SIG-M5 treated with dmso at 0.1 percent for 504 hours (cell line): ENCODE data around the gene PPP1CB.
A peak's percentile ranks its signal among the peaks of the same experiment; 100 is the strongest.
"Not testable (repeated sequence)": the region's sequence is repeated elsewhere in the genome, so short reads cannot be mapped to it uniquely, and the experiment has no call there.

ENCODE experiments used
- DNase-seq: peaks from one replicate; lab custom pipeline; 2025; ENCODE audit not compliant: unreplicated experiment; lab: John Stamatoyannopoulos, UW

PPP1CB gene

DNA sequence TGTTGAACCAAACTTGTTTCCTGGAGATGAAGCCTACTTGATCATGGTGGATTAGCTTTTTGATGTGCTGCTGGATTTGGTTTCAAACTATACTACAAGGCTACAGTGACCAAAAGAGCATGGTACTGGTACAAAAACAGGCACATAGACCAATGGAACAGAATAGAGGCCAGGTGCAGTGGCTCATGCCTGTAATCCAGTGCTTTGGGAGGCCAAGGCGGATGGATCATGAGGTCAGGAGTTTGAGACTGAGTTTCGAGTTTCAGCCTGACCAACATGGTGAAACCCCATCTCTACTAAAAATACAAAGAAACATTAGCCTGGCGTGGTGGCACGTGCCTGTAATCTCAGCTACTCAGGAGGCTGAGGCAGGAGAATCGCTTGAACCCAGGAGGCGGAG lies 9.0 kb upstream of the PPP1CB start:
- DNase-seq: not testable (repeated sequence)

GRCh38 chr2:28745225-28745624 lies 6.4 kb upstream of the PPP1CB start:
- DNase-seq: no peak

GRCh38 chr2:28745876-28746275 lies 5.8 kb upstream of the PPP1CB start:
- DNase-seq: no peak

DNA sequence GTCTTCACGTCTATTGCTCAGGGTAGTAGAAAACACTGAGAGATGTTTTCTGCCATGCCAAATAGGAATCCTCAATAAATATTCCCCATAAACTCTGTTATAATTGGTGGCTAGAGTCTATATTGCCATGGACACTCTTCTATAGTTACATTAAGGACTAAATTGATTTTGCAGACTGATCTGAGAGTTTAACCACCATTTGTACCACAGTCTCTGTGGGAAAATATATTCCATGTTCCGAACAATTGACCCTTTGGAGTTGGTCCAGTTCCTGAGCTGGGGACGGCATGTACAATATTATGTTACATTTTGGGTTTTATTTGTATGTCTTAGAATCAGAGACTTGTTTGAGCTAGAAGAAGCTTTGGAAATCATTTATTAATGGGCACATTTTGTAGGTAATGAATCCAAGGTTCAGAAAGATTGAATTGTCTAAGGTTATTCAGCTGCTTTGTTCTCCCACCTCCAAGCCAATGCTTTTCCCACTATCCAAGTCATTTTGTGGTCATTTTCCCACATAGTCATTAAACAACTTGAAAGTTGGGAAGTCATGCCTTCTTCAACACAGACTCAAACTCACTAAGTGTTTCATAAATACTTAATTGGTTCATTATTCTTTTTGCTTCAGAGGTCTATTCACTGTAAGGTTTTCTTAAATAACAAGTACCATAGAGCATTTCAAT lies 5.1 kb upstream of the PPP1CB start:
- no peak for DNase-seq

- DNase-seq: no peak
Observed at GRCh38 chr2:28747714-28748113, 3.9 kb upstream of the PPP1CB start.

- no peak for DNase-seq
Observed at GRCh38 chr2:28748176-28748575, 3.5 kb upstream of the PPP1CB start.

DNA sequence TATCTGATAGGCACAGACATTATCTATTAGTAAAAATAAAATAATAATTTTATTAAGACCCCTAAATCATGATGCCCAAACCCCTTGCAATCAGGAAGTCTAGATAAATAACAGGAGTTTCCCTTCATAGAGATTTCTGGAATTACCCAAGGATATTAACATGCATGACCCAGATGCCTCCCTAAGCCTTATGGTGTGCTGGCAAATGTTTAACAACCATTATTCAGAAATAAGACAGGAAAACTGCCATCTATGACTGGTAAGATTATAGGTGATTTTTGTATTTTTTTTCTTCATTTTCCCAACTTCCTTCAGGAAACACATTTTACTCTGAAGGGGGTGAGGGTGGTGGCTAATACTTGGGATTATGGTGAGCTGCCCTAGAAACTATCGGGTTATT lies 2.7 kb upstream of the PPP1CB start:
- DNase-seq: no peak

DNA sequence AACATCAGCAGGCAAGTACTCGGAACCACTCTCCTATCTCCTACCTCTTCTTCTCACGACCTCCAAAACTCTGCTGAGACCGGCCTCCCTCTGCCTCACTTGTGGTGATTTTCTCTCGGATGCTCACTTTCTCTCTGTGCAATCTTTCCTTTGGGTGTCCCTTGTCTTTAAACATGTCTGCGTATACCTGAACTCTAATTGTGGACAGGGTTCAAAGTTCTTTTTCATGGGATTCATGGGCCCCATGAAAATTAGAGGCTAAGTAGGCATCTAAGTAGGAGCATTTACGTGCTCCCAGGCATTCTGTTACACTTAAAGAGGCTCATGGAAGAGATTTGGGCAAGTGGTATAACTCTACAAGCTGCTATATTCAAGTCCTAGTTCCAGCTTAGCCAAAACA lies 2.1 kb upstream of the PPP1CB start:
- no peak for DNase-seq

- DNase-seq: peak; percentile 24
Observed at GRCh38 chr2:28750316-28751251, 1.0 kb upstream of the PPP1CB start.

DNA sequence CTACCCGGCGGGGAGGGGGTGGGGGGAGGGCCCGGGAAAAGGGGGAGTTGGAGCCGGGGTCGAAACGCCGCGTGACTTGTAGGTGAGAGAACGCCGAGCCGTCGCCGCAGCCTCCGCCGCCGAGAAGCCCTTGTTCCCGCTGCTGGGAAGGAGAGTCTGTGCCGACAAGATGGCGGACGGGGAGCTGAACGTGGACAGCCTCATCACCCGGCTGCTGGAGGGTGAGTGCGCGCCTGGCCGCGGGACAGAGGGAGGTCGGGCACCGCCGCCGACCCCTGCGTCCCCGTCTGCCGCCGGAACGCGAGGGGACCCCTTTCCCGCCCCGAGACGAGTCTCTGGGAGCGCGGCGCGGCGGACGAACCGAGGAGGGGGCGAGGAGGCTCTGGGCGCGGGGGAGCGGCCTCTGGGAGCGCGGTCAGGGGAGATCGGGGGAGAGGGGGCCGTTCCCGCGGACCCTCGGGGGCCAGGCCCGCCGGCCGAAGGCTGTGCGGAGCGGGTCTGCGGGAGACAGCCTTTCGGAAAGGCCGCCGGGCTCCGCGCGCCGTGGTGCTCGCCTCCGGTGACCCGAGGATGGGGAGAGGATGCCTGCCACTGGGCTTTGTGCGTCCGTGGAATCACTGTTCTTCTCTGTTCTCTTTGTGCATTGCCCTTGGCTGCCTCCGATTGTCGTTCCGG lies 463 bp downstream of the PPP1CB start:
- DNase-seq: no peak

GRCh38 chr2:28752631-28753376 lies 1.2 kb downstream of the PPP1CB start:
- no peak for DNase-seq

- peak; percentile 32 for DNase-seq
Observed at GRCh38 chr2:28754321-28754720, 2.7 kb downstream of the PPP1CB start.

GRCh38 chr2:28755421-28755820 lies 3.8 kb downstream of the PPP1CB start:
- no peak for DNase-seq

GRCh38 chr2:28758459-28758858 lies 6.8 kb downstream of the PPP1CB start:
- no peak for DNase-seq

GRCh38 chr2:28761420-28761819 lies 9.8 kb downstream of the PPP1CB start:
- no peak for DNase-seq

DNA sequence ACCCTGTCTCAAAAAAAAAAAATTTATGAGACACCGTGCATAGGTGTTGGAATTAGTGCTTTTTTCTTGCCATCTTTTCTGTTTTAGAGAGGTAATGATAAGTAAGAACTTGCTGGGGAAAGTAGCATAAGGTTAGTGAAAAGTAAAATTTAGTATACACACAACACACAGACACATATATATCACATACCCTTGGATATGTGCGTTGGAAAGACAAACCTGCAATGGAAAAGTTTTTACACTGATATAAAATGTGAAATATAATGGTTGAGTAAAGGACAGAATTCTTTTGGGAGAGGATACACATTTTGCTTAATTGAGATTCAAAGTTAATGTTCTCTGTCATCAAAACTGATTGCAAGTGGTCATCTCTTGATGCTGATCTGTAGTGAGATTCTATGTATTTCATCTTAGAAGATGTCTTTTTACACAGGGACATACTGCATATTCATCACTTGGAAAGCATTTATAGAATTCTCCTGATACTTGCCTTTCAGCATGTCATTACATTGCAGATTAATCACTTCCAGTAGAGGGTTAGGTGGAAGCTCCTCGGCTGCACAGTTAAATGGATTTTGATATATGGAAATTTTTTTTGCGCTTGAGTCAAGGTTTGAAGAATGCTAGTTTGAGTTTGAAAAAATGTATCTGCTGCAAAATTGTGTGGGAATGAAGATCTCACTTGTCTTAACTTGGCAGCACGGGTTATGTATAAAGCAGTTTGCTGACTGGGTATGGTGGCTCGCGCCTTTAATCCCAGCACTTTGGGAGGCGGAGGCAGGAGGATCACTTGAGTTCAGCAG lies 13.5 kb downstream of the PPP1CB start:
- DNase-seq: no peak

DNA sequence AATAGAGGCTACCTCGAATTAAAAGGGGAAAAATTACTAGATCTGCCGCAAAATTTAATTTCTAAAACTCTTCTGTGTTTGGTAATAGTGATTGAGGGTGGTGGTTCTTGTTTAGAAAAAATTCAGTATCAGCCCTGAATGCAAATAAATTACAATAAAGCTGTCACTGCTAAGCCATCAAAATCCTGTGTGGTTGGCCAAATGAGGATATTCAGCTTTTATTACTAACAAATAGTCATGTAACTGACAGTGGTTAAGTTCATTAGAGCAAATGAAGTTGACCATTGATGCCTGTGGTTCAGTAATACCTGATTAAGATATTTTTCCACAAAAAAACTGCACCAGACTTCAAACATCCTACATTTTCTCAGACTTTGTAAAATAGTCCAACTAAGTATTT lies 14.4 kb downstream of the PPP1CB start:
- no peak for DNase-seq

DNA sequence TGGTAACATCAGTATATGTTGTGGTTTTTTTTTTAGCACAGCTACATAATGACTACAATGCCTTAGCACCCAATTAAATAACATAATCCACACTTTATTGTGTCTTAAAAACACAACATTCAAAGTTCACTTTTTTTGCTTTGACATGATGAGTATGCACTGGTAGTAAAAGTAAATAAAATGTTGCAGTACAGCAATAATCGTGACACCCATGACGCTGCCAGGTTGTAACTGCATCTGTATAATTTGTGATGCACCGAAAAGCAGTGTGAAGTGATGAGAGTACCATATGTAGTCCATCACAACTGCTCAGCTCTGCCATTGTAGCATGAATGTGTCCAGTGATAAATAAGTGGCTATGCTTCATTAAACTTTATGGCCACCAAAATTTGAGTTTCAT lies 15.7 kb downstream of the PPP1CB start:
- DNase-seq: no peak

GRCh38 chr2:28768422-28768821 lies 16.8 kb downstream of the PPP1CB start:
- DNase-seq: no peak

- no peak for DNase-seq
Observed at GRCh38 chr2:28768952-28769351, 17.3 kb downstream of the PPP1CB start.
